ENCODE measurements around the gene TBC1D8. TPM values are rescaled to one million over a fixed set of nuclear protein-coding genes. Genes with fewer than 3 reads are reported as not detected.

TBC1D8 gene
- total and polyA plus RNA-seq, 2 donors (not counting 1 experiment from before 2014, with no cell fraction given): 1.7 to 15.7 TPM

DNA sequence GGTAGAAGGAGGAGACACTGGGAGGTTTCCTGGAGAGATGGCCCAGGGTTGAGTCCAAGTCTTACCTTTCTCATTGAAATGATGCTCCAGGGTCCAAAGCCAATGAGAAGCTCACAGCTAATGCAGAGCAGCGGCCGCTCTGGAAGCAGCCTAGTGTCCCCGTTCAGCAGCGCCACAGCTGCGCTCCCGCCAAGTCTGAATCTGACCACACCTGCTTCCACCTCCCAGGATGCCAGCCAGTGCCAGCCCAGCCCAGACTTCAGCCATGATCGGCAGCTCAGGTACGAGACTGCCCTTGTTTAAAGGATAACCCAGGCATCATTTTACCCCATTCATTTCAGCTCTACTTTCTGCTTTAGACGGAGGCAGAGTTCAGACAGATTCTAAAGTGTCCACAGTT, 161.0 kb downstream of the TBC1D8 start:
- Histone ChIP-seq H3K4me1 (ENCODE audit: control insufficient read depth in 2 of 2, insufficient read depth in 2 of 2, low read length in 2 of 2) (peaks cover 0 to 11% of the 10 kb centered on the region in 2 donors), H3K27me3 (replicated peaks in 1 of 4; ENCODE audit: control extremely low read depth in 1 of 4, control insufficient read depth in 3 of 4, insufficient read depth in 4 of 4, low read length in 3 of 4) (peaks cover 0 to 2% (median under 1%) of the 10 kb centered on the region in 4 experiments), H4K20me1 (ENCODE audit: control insufficient read depth, insufficient read depth, low read length, poor library complexity, severe bottlenecking) (no peaks in the 10 kb centered on the region), H3K9me3 (ENCODE audit: control extremely low read depth in 1 of 3, control insufficient read depth in 2 of 3, insufficient read depth in 1 of 3, low read length in 2 of 3) (peaks cover 0 to 8% (median 0%) of the 10 kb centered on the region in 3 donors), H3K27ac (ENCODE audit: low read length in 2 of 2) (no peak overlapping the region), H3K4me3 (ENCODE audit: control extremely low read depth in 1 of 5, extremely low read depth in 1 of 5, insufficient read depth in 1 of 5, low read depth in 2 of 5, low read length in 4 of 5) (no peak overlapping the region), H3K79me2 (ENCODE audit: control insufficient read depth, insufficient read depth, low read length) (no peaks in the 10 kb centered on the region), H2AFZ (ENCODE audit: insufficient read depth, low read depth, low read length, poor library complexity, severe bottlenecking) (no peak overlapping the region), H3K36me3 (replicated peaks in 1 of 2; ENCODE audit: control extremely low read depth in 1 of 2, control insufficient read depth in 1 of 2, extremely low read depth in 1 of 2, insufficient read depth in 2 of 2, low read length in 1 of 2) (no peaks in the 10 kb centered on the region), H3K9ac (ENCODE audit: low read length) (no peak overlapping the region), H3K4me2 (replicated peaks; ENCODE audit: low read depth, low read length, poor library complexity, severe bottlenecking) (no peak overlapping the region)
- ChIA-PET CTCF (interaction anchor here (2.7 to 5.9 kb wide), 2 partner anchors 381 to 727 kb away, joined by 9 to 88 read pairs; no protein-coding TSS in a partner anchor), POLR2A (no interaction called here)
- no peak overlapping the region for H3K27ac Mint-ChIP-seq
- DNase-seq: no peak
- no peak overlapping the region for H3K4me3 Mint-ChIP-seq
- TF ChIP-seq EZH2 (IDR thresholded peaks at IDR 0.05; ENCODE audit: borderline replicate concordance, insufficient read depth, low read depth, low read length, poor library complexity, severe bottlenecking): no peak
- TF ChIP-seq CTCF (IDR thresholded peaks at IDR 0.05): no peak
- H3K9me3 Mint-ChIP-seq (ENCODE audit: insufficient read depth): no peaks in the 10 kb centered on the region
- no peak for ATAC-seq (ENCODE audit: low read depth)
- WGBS (ENCODE audit: insufficient coverage): 99% methylated on average over 8 of the region's 9 CpGs
- intact Hi-C loops (cut with micrococcal nuclease): no loop called here
- peaks cover 5% of the 10 kb centered on the region for H3K4me1 Mint-ChIP-seq
- H3K27me3 Mint-ChIP-seq: peaks cover 3% of the 10 kb centered on the region

GRCh38 chr2:100989666-100990065, 161.5 kb downstream of the TBC1D8 start:
- Histone ChIP-seq H3K4me2 (replicated peaks; ENCODE audit: low read depth, low read length, poor library complexity, severe bottlenecking) (no peak overlapping the region), H3K4me3 (ENCODE audit: control extremely low read depth in 1 of 5, extremely low read depth in 1 of 5, insufficient read depth in 1 of 5, low read depth in 2 of 5, low read length in 4 of 5) (no peak overlapping the region), H3K36me3 (replicated peaks in 1 of 2; ENCODE audit: control extremely low read depth in 1 of 2, control insufficient read depth in 1 of 2, extremely low read depth in 1 of 2, insufficient read depth in 2 of 2, low read length in 1 of 2) (no peaks in the 10 kb centered on the region), H3K27ac (ENCODE audit: low read length in 2 of 2) (no peak overlapping the region), H3K27me3 (replicated peaks in 1 of 4; ENCODE audit: control extremely low read depth in 1 of 4, control insufficient read depth in 3 of 4, insufficient read depth in 4 of 4, low read length in 3 of 4) (peaks cover 0 to 4% (median 2%) of the 10 kb centered on the region in 4 experiments), H3K79me2 (ENCODE audit: control insufficient read depth, insufficient read depth, low read length) (no peaks in the 10 kb centered on the region), H3K9me3 (ENCODE audit: control extremely low read depth in 1 of 3, control insufficient read depth in 2 of 3, insufficient read depth in 1 of 3, low read length in 2 of 3) (peaks cover 0 to 8% (median 0%) of the 10 kb centered on the region in 3 donors), H3K4me1 (ENCODE audit: control insufficient read depth in 2 of 2, insufficient read depth in 2 of 2, low read length in 2 of 2) (peaks cover 0 to 11% of the 10 kb centered on the region in 2 donors), H3K9ac (ENCODE audit: low read length) (no peak overlapping the region), H2AFZ (ENCODE audit: insufficient read depth, low read depth, low read length, poor library complexity, severe bottlenecking) (no peak overlapping the region), H4K20me1 (ENCODE audit: control insufficient read depth, insufficient read depth, low read length, poor library complexity, severe bottlenecking) (no peaks in the 10 kb centered on the region)
- ChIA-PET POLR2A (no interaction called here), CTCF (interaction anchor here (2.7 to 5.9 kb wide), 2 partner anchors 380 to 727 kb away, joined by 9 to 88 read pairs; no protein-coding TSS in a partner anchor)
- H3K9me3 Mint-ChIP-seq (ENCODE audit: insufficient read depth): no peaks in the 10 kb centered on the region
- DNase-seq: no peak
- intact Hi-C loops (cut with micrococcal nuclease): no loop called here
- no peak for ATAC-seq (ENCODE audit: low read depth)
- 90% methylated on average over 3 of the region's 3 CpGs for WGBS (ENCODE audit: insufficient coverage)
- H3K4me3 Mint-ChIP-seq: no peak overlapping the region
- H3K27ac Mint-ChIP-seq: no peak overlapping the region
- H3K27me3 Mint-ChIP-seq: peaks cover 6% of the 10 kb centered on the region
- peaks cover 5% of the 10 kb centered on the region for H3K4me1 Mint-ChIP-seq
- TF ChIP-seq CTCF (IDR thresholded peaks at IDR 0.05): no peak
- no peak for TF ChIP-seq EZH2 (IDR thresholded peaks at IDR 0.05; ENCODE audit: borderline replicate concordance, insufficient read depth, low read depth, low read length, poor library complexity, severe bottlenecking)

All from B cell (primary cell).